HG02588 (cell line): ENCODE results near the gene DDIT4.
"Not testable (repeated sequence)": the region's sequence is repeated elsewhere in the genome, so short reads cannot be mapped to it uniquely, and the experiment has no call there.

Experiments
- ATAC-seq: cut with Tn5 transposase; IDR thresholded peaks from one replicate; pipeline ENCODE4 v1.9.1; 2021; ENCODE audit warnings: mild to moderate bottlenecking, moderate library complexity; ENCODE audit not compliant: unreplicated experiment

The DDIT4 gene

DNA sequence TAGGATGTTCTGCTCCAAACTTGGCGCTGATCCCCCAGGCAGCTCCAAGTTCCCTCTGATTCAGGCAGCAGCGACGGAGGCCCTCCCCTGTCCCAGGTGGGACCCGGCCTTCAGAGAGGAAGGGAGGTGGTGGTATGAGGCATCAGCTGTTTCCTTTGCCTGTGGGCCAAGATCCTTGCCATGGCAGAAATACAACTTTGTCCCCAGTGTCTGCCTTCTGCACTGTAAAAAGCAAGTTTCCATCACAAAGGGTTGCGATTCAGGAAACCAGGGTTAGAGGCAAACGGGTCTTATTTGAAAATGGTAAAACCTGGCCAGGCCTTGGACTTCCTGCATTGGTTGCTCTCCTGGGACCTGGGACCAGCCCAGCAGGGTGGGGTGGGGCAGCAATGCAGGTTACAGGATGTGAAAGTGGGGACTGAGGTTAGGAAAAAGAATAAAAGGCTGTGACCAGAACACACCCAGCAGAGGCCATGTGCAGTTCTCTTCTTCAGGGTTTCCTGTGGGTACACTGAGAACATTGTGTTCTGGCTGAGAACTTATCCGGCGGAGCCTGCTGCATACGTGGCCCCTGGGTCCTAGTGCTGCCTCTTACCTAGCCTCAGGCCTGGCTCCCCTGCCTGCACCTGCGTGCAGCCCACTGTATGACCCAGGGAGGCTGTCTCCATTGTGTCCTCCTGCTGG lies 25.1 kb upstream of the DDIT4 start:
- peak; percentile 69 for ATAC-seq

DNA sequence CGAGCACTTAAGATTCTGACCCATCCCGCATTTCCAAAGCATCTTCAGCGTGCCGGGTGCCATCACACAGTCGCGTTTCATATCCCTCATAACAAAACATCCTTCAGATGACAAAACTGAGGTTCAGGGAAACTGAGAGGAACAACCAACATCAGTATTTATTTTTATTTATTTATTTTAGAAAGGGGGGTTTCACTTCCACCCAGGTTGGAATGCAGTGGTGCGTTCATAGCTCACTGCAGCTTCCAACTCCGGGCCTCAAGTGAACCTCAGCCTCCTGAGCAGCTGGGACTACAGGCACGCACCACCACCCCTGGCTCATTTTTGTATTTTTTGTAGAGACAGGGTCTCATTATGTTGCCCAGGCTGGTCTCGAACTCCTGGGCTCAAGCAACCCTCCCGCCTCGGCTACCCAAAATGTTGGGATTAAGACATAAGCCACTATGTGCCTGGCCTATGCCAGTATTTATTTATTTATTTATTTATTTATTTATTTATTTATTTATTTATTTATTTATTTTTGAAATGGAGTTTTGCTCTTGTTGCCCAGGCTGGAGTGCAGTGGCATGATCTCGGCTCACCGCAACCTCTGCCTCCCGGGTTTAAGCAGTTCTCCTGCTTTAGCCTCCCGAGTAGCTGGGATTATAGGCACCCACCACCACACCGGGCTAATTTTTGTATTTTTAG lies 24.4 kb upstream of the DDIT4 start:
- ATAC-seq, result not testable (repeated sequence)

DNA sequence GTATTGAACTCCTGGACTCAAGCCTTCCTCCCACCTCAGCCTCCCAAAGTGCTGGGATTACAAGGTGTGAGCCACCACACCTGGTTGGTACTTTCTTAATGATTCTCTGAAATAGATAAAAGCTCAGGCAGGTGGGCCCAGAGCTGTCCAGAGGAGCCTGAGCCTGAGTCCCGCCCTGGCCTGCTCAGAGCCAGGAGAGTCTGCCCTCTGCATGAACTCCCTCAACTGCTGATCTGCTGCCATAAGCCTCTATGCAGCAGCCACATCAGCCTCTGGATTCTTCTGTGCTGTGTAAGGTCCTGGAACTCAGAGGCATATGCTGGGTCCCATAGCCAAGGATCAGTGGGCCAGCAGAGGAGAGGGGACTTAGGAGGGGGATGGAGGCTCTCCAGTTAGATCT lies 23.1 kb upstream of the DDIT4 start:
- no peak for ATAC-seq

DNA sequence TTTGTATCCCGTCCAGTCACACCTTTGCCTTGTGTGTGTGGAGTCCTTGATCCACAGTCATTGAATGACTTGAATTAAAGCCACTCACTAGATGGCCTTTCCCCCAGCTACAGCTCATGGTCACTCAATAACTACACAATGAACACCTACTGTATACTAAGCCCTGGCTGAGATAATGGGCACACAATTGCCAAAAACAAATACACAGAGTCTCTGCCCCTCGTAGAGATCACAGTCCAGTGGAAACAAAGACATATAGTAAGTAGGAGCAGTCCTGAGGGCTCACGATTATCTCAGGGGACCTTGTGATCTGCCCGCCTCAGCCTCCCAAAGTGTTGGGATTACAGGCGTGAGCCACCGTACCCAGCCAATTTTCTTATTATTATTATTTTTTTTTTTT lies 22.1 kb upstream of the DDIT4 start:
- no peak for ATAC-seq

DNA sequence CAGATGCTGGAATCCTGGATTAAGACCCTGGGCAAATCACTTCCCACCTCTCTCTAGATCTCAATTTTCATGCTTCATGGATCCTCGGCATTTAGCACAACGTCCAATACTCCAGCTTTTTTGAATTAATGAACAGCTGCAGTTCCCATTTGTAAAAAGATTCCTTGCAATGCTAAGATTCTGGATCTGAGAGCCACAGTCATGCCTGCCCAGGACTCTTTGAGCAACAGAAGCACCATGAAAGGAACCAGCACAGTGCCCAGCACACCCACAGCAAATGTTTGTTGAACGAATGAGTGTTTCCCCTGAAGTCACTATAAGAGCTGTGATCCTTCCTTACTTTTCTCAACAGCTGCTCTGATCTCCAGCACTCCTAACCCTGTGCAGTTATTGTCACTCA lies 20.8 kb upstream of the DDIT4 start:
- no peak for ATAC-seq

DNA sequence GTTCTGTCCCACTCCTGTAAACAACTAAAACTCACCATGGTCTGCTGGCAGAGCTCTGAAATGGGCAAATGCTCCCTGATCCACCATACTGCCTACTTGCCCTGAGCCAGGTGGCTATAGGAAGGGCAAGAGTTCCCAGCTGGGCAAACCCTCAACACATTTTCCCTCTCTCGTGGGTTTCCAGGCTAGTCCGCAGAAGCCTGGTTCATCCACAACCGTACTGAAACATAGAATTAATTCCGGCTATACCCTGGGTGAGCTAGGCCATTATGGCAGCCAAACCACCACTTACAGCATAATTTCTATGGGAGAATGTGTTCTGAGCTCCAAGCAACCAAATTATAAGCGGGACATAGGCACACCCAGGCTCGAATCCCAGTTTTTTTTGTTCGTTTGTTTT lies 20.1 kb upstream of the DDIT4 start:
- no peak for ATAC-seq

DNA sequence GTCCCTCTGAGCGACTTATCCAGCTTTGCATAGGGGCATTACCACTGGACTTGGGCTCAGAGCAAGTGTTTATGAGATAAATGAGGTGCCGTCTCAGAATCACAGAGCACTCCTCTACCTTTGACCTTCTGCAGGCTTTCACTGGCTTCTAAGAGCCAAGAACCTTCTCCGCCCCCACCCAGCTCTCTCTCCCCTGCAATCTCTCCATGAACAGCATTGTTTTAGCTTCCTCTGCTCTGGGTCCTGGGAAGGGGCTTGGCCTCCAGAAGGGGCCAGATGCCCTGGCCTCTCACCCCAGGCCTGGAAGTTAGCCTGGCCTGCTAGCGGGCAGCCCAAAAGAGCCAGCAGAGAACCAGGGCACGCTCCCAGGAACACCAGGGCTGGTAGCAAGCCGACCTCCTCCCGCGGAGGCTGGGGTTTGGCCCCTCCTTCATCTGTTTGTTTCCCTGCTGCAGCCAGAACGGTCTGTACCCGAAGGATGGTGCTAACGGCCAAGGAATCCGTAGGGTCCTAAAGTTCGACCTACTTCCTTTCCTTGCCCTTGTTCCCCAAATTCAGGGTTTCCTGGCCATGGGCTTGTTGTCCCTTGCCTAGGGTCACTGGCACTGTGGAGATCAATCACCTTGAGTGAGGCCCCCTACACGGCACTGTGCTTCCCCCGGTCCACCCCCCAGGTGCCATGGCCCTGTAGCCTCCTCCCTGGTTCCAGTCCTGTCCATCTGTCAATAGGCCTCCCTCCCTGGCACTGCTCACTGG lies 18.7 kb upstream of the DDIT4 start:
- no peak for ATAC-seq

DNA sequence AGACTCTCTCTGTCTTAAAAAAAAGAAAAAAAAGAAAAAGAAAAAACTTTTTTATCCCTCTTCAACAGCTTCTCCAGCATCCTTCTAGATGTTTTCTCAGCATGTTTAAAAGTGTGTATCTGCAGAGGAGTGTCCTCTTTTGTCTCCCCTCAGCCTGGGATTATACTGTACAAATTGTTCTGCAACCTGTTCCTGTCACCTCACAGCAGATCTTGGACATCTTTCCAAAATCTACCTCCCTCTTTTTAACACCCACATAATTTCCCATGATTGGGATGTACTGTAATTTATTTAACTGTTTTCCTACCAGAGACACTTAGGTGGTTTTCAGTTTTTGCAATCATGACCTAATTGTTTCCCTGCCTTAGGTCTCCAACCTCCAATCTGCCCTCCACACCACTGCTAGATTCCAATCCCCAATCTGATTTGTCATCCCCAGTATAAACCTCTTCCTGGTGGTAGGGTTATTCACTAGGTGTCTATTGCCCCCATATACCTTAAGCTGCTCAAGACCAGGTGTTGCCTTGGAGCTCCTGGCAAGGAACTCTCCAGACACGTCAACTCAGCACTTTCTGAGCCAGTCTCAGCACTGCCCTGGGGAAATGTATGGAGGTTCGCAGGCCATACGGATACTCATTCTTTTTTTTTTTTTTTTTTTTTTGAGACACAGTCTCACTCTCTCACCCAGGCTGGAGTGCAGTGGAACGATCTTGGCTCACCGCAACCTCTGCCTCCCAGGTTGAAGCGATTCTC lies 17.6 kb upstream of the DDIT4 start:
- no peak for ATAC-seq

DNA sequence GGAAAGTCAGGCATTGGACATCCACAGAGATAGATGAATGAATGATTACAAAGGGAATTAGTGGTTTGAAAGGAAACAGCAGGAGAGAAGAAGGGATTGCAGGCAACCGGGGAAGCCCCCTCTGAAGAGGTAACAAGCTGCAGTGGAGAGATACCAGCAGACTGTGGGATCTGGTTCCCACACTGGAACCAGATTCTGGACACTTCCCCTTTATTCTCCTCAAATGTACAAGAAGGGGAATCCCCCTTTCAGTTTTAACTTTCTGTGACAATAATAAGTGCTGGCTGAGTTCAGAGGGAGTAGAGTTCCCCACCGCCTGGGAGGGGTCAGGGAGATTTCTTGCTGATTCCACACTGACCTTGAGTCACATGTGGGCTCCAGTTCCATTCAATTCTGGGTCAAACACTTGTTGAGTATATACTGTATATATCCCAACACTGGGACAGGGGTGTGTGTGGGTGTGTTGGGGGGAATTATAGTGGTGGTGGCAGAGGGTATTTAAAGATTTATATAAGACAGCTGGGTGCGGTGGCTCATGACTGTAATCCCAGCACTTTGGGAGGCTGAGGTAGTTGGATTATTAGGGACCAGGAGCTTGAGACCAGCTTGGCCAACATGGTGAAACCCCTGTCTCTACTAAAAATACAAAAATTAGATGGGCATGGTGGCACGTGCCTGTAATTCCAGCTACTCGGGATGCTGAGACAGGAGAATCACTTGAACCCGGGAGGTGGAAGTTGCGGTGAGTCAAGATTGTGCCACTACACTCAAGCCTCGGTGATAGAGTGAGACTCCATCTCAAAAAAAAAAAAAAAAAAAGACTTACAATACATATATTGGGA lies 16.5 kb upstream of the DDIT4 start:
- ATAC-seq, result no peak

DNA sequence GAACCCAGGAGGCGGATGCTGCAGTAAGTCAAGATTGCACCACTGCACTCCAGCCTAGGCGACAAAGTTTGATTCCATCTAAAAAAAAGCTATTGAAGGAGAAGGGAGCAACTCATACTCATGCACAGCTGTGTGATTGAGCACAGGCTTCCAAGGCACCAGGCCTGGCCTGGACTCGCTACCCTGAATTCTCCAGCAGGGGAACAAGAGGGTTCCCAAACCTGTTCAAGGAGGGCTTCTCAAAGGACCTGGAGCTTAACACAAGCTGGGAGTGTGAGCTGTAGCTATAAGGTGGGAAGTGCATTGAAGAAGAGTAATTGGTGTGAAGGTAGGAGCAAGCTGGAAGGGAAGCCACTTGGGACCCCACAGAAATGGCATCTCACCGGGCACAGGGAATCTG lies 15.1 kb upstream of the DDIT4 start:
- no peak for ATAC-seq

DNA sequence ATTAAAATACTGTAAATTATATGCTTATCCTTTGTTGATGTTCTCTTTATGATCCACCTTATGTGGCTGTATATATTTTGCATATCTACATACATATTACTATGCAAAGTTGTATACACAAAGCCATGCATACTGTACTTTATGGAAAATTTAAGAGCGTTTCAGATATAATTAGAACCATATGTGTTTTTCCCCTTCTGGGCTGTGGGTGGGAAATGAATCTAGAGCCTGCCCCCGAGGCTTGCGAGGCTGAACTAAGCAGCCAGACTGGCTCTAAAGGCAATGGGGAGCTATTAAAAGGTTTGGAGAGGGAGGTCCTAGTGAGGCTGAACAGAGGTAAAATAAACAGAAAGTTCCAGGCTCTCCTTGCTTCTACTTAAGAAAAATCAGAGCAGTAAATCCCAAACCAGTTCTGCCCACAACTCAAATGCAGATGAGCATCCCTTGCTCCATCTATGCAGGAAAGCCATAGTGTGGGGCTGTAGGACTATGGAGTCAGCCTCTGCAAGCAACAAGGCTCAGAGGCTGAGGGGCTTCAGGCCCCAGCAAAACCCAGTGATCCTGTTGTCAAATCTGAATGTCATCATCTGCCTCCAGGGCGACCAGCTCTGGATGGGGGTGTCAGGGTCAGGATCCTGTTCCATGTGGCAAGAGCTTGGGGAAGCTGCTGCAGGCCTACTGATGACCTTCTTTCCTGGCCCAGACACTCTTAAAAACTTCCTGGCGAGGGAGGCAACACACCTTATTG lies 14.1 kb upstream of the DDIT4 start:
- no peak for ATAC-seq

DNA sequence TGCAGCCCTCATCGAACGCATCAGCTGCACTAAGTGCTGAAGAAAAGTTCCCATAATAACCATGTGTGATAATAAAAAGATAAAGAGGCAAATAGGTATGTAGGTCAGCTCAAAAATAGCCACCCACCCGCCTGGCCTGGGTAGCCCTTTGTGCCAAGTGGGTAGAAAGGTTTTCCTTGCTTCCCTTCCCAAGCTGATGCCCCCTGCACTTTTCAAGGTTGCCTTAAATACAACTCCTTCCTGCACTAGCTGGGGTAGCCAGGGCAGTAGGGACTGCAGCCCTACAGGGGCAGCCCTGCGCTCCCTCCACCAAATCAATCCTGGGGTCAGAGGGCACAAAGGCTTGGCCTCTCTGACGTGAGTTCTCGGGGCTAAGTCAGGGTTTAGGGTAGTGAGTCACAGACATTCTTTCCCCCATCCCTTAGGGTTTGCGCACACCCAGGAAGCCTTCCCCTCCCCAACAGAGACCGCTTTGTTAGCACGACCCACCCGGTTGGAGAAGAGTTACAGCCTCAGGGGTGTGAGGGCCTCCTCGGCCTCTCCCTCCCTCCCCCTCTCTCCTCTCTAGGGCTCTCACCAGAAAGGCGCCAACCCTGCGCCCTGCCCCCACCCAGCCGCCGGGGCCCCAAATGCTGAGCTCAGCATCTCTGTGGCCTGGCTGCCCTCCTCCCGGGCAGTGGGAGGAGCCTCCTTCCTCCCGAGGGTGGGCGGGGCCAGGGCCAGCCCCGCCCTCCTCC lies 13.3 kb upstream of the DDIT4 start:
- peak; percentile 59 for ATAC-seq

DNA sequence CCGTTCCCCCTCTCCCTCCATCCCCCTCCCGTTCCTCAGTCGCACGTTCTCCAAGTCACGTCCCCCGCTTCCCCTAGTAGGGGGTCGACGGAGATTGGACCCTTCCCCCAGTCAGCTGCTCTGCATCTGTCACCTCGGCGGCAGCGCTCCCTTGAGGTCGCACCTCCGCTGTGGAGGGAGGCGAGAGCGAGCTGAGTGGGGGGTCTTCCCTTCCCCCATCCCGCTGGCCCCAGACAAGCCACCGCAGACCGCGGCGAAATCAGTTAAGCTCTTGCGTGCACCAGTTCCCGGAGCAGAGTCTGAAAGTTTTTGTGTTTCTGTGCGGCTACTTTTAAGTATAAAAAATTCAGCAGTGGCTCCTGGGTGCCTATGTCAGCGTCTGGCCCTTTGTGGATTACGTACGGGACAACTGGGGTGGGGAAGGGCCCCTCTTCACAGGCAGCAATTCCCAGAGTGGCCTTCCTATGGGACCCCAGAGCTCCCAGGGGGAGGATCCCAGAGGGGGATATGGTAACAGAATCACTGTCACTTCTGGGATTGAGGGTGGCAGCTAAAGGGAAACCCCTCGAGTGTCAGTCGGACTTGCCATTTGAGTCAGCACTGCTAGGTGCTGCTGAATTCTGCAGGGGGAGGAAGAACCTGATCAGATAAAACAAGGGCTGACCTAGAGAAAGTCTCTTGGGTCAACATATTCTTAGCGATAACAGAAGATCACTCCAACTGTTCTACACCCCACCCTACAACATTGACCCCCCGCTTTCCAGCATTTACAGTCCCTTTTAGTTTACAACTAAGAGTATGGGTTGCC lies 12.5 kb upstream of the DDIT4 start:
- peak; percentile 42 for ATAC-seq

DNA sequence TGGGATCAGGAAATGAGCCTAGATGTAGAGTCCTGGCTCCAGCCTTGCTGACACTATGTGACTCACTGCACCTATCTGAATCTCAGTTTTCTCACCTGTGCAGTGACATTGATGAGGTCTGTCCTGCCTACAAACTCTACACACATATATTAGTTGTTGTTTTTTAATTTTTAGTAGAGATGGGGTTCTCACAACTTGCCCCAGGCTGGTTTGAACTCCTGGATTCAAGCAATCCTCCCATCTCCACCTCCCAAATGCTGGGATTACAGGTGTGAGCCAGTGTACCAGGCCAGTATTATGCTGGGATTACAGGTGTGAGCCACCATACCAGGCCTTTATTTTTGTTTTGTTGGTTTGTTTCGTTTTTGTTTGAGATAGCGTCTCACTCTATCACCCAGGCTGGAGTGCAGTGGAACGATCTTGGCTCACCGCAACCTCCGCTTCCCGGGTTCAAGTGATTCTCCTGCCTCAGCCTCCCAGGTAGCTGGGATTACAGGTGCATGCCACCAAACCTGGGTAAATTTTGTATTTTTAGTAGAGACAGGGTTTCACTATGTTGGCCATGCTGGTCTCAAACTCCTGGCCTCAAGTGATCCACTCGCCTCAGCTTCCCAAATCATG lies 11.8 kb upstream of the DDIT4 start:
- ATAC-seq, result peak; percentile 4

DNA sequence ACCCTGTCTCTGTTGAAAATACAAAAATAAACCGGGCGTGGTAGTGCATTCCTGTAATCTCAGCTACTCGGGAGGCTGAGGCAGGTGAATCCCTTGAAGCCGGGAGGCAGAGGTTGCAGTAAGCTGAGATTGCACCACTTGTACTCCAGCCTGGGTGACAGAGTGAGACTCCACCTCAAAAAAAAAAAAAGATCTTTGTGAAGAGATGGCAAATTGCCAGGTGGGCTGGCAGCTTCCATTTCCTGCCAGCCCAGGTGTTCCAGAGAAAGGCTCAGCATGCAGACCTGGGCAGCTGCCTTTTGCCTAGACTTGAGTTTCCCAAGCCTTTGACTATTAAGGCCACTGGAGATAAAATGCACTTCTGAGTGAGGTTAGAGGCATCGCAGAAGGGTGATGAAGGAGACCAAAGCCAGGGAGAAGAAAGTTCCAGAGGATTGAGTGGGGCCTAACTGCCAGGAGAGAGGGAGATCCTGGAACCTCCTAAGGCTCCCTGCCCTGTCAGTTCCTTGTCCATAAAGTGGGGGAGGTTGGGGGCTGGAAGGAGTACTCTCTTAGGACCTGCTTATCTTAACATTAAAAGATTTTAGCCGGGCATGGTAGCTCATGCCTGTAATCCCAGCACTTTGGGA lies 10.0 kb upstream of the DDIT4 start:
- no peak for ATAC-seq

DNA sequence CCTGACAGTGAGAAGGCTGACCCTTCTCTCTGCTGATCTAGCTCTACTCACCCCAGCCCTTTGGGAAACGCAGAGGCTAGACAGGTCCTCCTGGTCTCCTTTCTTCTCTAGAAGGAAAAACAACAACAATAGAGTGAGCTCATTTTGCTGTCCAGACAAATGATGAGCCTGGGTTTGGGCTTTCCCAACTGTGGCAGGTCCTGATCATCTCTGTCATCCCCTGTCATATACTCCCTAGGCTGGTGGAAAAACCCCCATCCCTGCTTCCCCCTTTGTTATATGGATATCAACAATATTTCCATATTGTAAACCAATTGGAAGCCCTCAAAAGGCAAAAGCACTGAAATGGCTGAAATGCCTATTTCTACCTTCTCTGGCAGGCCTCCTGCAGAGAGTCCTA lies 9.2 kb upstream of the DDIT4 start:
- no peak for ATAC-seq

DNA sequence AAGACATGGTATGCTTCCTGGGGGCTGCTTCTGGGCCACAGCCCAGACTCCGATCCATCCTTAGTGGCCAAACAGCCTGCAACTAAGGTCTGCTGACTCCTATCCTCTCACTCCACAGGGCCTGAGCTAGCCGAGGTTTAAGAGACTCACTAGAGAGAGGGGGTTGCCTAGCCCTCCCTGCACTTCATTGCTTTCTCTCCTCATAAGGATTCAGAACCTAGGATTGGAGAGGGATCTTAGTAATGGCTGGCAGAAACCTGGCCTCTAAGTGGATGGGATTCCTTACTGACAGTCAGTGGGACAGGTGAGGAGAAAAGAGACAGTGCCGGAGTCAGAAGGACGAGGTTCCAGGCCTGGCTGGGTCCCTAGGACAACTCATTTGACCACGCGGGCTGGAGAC lies 8.2 kb upstream of the DDIT4 start:
- ATAC-seq, result no peak
